Skeletal muscle satellite cell (primary cell): ENCODE measurements around the gene DNTT.

Experiments
- H3K27me3 ChIP-seq: 2 replicates; pipeline ENCODE4 v1.7.0; 2013; ENCODE audit warnings: low read length; ENCODE audit not compliant: control insufficient read depth, insufficient read depth
- H3K36me3 ChIP-seq: 2 replicates; pipeline ENCODE4 v1.7.0; 2013; ENCODE audit warnings: mild to moderate bottlenecking, control low read depth, low read length; ENCODE audit not compliant: insufficient read depth
- H3K4me1 ChIP-seq: 2 replicates; pipeline ENCODE4 v1.7.0; 2013; ENCODE audit warnings: low read length; ENCODE audit not compliant: control insufficient read depth, insufficient read depth
- H3K4me2 ChIP-seq: 2 replicates; pipeline ENCODE4 v1.7.0; 2013; ENCODE audit warnings: mild to moderate bottlenecking, low read length
- H3K4me3 ChIP-seq: 2 replicates; pipeline ENCODE4 v1.7.0; 2013; ENCODE audit warnings: low read length
- H3K9ac ChIP-seq: 2 replicates; pipeline ENCODE4 v1.7.0; 2013; ENCODE audit warnings: mild to moderate bottlenecking, low read depth, low read length, moderate library complexity
- H3K9me3 ChIP-seq: replicated peaks from 2 replicates; pipeline ENCODE4 v1.7.0; 2013; ENCODE audit warnings: mild to moderate bottlenecking, control low read depth, low read length

Gene DNTT

GRCh38 chr10:96267234-96267705 lies 37.0 kb upstream of the DNTT start:
- Histone ChIP-seq H3K9ac (no peak overlapping the region), H3K4me3 (no peak overlapping the region), H3K4me2 (no peak overlapping the region), H3K36me3 (no peaks in the 10 kb centered on the region), H3K9me3 (no peaks in the 10 kb centered on the region), H3K4me1 (no peaks in the 10 kb centered on the region), H3K27me3 (peaks cover 6% of the 10 kb centered on the region)

GRCh38 chr10:96268341-96268909 lies 35.8 kb upstream of the DNTT start:
- H3K9ac ChIP-seq = no peak overlapping the region
- no peak overlapping the region for H3K4me3 ChIP-seq

GRCh38 chr10:96269438-96270300 lies 34.6 kb upstream of the DNTT start:
- no peaks in the 10 kb centered on the region for H3K4me1 ChIP-seq
- H3K9me3 ChIP-seq = no peaks in the 10 kb centered on the region
- no peaks in the 10 kb centered on the region for H3K36me3 ChIP-seq
- no peak overlapping the region for H3K4me2 ChIP-seq
- no peak overlapping the region for H3K4me3 ChIP-seq
- no peak overlapping the region for H3K9ac ChIP-seq
- H3K27me3 ChIP-seq = peaks cover 8% of the 10 kb centered on the region

More at GRCh38 chr10:96268341-96268909, 35.8 kb upstream of the DNTT start:
- H3K9me3 ChIP-seq = no peaks in the 10 kb centered on the region
- peaks cover 8% of the 10 kb centered on the region for H3K27me3 ChIP-seq
- no peaks in the 10 kb centered on the region for H3K4me1 ChIP-seq
- H3K4me2 ChIP-seq = no peak overlapping the region
- H3K36me3 ChIP-seq = no peaks in the 10 kb centered on the region

GRCh38 chr10:96270571-96270970 lies 33.7 kb upstream of the DNTT start:
- Histone ChIP-seq H3K4me3 (no peak overlapping the region), H3K36me3 (no peaks in the 10 kb centered on the region), H3K4me1 (no peaks in the 10 kb centered on the region), H3K9ac (no peak overlapping the region), H3K4me2 (no peak overlapping the region), H3K27me3 (peaks cover 8% of the 10 kb centered on the region), H3K9me3 (no peaks in the 10 kb centered on the region)

GRCh38 chr10:96271016-96271815 lies 33.0 kb upstream of the DNTT start, which contains the start of gene BLNK:
BLNK (minus strand) TSS chr10:96271569; CDS start chr10:96271398, 171 bp downstream.
- peaks cover 6% of the 10 kb centered on the region for H3K27me3 ChIP-seq
- no peak within 1 kb of the TSS for H3K4me2 ChIP-seq
- H3K9me3 ChIP-seq = no peaks in the 10 kb centered on the region
- H3K4me1 ChIP-seq = no peaks in the 10 kb centered on the region
- no peak within 1 kb of the TSS for H3K9ac ChIP-seq
- H3K36me3 ChIP-seq = no peaks in the 10 kb centered on the region
- H3K4me3 ChIP-seq = no peak within 1 kb of the TSS

GRCh38 chr10:96272316-96273280 lies 31.6 kb upstream of the DNTT start:
- Histone ChIP-seq H3K9me3 (no peaks in the 10 kb centered on the region), H3K27me3 (peaks cover 6% of the 10 kb centered on the region), H3K9ac (no peak overlapping the region), H3K36me3 (no peaks in the 10 kb centered on the region), H3K4me3 (no peak overlapping the region), H3K4me1 (no peaks in the 10 kb centered on the region), H3K4me2 (no peak overlapping the region)

- H3K9me3 ChIP-seq = no peaks in the 10 kb centered on the region
- no peaks in the 10 kb centered on the region for H3K36me3 ChIP-seq
- no peak overlapping the region for H3K9ac ChIP-seq
- peaks cover 6% of the 10 kb centered on the region for H3K27me3 ChIP-seq
- no peak overlapping the region for H3K4me2 ChIP-seq
- H3K4me1 ChIP-seq = no peaks in the 10 kb centered on the region
- H3K4me3 ChIP-seq = no peak overlapping the region
Observed at GRCh38 chr10:96275685-96276418, 28.4 kb upstream of the DNTT start.

- Histone ChIP-seq H3K4me2 (no peak overlapping the region), H3K27me3 (peaks cover 6% of the 10 kb centered on the region), H3K4me1 (no peaks in the 10 kb centered on the region), H3K9me3 (no peaks in the 10 kb centered on the region), H3K4me3 (no peak overlapping the region), H3K36me3 (no peaks in the 10 kb centered on the region), H3K9ac (no peak overlapping the region)
Observed at GRCh38 chr10:96276426-96276825, 27.8 kb upstream of the DNTT start.

GRCh38 chr10:96276831-96277230 lies 27.4 kb upstream of the DNTT start:
- Histone ChIP-seq H3K4me3 (no peak overlapping the region), H3K4me1 (no peaks in the 10 kb centered on the region)

GRCh38 chr10:96279191-96279641 lies 25.0 kb upstream of the DNTT start:
- H3K27me3 ChIP-seq = no peaks in the 10 kb centered on the region
- H3K36me3 ChIP-seq = no peaks in the 10 kb centered on the region
- H3K4me2 ChIP-seq = no peak overlapping the region
- no peak overlapping the region for H3K9ac ChIP-seq
- H3K4me3 ChIP-seq = no peak overlapping the region
- H3K4me1 ChIP-seq = no peaks in the 10 kb centered on the region
- H3K9me3 ChIP-seq = no peaks in the 10 kb centered on the region

More at GRCh38 chr10:96276831-96277230, 27.4 kb upstream of the DNTT start:
- Histone ChIP-seq H3K27me3 (peaks cover 6% of the 10 kb centered on the region), H3K4me2 (no peak overlapping the region), H3K9me3 (no peaks in the 10 kb centered on the region), H3K36me3 (no peaks in the 10 kb centered on the region), H3K9ac (no peak overlapping the region)
